GM21717 (cell line): ENCODE measurements around the gene FABP2.
A peak's percentile ranks its signal among the peaks of the same experiment; 100 is the strongest.
"Not testable (repeated sequence)": the region's sequence is repeated elsewhere in the genome, so short reads cannot be mapped to it uniquely, and the experiment has no call there.

Source experiments
- ATAC-seq: cut with Tn5 transposase; IDR thresholded peaks from one replicate; pipeline ENCODE4 v1.9.1; 2021; ENCODE audit warnings: mild to moderate bottlenecking, moderate library complexity; ENCODE audit not compliant: unreplicated experiment

FABP2 gene

DNA sequence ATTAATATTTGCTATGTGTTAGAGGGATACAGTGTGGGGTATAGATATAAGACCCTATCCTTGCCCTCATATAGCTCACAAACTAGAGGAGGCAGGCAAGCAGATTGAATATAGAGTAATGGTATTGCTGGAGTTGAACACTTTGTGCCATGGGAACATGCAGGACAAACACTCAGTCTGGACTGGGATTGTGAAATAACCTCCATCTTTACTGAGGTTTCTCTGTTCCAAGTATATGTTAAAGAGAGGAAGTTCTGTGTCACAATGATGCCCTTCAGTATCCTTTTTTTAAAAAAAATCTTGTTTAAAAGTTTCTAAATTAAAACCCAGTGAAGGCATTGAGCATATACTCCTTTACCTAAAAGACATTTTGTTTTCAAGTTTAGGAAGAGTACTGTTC, 8.7 kb downstream of the FABP2 start:
- ATAC-seq, result no peak

DNA sequence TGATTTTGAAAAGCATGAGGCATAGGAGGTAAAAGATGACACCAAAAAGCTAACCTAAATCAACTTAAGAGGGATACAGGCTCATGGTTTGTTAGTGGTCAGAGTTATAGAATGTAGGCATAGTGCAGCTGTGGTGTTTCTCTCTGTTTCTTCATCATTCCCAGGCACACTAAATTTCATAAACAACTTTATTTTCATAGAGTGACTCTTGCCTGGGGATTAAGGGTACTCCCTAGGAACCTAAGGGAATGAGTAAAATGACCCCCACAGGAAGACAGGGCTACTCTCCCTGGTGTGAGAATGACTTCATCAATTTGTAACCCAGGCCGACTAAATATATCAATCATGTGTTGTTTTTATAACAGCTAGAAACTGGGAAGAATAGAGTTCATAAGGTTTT, 11.1 kb downstream of the FABP2 start:
- ATAC-seq, result no peak

DNA sequence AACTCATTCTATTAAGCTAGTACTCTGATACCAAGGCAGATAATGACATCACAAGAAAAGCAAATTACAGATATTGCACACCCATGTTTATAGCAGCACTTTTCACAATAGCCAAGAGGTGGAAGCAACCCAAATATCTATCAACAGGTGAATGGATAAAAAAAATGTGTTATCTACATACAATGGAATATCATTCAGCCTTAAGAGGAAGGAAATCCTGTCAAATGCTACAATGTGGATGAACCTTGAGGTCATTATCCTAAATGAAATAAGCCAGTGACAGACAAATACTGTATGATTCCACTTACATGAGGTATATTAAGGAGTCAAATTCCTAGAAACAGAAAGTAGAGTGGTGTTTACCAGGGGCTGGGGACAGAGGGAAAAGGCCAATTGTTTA, 14.3 kb downstream of the FABP2 start:
- no peak for ATAC-seq

DNA sequence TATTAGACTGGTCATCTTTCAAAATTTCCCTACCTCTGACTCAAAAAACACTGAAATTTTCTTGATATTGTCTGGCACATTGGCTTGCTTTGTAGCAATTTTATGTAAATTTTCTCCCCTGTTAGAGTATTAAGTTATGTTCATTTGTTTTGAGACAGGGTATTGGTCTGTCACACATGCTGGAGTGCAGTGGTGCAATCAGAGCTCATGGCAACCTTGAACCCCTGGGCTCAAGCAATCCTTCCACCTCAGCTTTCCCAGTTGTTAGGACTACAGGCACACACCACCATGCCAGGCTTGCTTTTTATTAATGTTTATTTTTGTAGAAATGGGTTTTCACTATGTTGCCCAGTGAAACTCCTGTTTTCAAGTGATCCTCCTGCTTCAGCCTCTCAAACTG, 17.5 kb downstream of the FABP2 start:
- no peak for ATAC-seq

DNA sequence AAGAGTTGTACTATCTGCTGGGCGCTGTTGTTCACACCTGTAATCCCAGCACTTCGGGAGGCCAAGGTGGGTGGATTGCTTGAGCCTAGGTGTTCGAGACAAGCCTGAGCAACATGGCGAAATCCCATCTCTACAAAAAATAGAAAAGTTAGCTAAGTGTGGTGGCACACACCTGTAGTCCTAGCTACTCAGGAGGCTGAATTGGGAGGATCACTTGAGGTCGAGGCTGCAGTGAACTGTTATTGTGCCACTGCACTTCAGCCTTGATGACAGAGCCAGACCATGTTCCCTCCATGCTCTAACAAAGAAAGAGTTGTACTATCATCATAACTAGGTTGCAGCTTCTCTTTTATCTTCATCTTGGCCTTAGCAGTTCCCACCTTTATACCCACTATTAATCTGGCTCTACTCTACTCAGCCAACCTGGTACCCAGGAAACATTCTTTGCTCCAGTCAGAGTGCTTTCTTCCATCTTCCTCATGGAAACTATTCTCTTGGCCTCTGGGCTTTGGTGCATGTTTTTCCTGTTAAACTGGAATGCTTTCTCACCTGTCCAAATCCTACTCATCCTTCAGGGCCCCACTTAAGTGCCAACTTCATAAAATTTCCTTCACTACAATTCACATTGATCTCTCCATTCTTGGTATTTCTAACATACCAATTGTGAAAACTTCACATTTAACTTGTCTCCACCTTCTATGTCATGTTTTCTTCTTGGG, 18.2 kb downstream of the FABP2 start:
- no peak for ATAC-seq

DNA sequence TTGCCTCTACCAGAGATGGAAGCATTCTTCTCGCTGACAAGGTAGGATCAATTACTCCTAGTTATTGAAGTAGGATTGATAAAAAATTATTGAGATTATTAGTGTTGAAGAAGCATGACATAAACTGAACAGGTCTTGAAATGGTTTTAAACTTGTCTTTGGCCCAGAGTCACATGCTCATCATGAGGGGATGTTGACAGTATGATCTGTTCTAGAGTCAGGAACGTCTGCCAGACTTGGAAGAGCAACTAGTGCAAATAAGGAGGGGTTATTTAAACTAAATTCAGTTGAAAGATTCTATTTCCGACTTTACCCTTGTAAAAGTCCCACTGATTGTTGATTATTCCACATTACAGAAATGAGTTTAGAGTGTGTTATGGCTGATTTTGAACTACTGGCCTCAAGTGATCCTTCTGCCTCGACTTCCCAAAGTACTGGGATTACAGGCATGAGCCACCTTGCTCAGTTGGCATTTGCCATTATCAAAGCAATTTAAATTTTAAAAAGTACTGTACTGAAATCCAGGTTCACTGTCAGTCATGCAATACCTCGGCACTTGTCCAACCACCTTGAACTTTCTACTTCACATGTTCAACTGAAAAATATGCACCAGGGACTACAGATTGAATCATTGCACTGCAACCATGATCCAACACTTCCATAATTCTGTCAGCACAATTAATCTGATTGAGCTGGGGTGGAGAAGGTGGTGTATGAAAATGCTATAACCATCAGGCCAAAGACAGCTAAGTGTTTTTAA, 19.7 kb downstream of the FABP2 start:
- no peak for ATAC-seq

DNA sequence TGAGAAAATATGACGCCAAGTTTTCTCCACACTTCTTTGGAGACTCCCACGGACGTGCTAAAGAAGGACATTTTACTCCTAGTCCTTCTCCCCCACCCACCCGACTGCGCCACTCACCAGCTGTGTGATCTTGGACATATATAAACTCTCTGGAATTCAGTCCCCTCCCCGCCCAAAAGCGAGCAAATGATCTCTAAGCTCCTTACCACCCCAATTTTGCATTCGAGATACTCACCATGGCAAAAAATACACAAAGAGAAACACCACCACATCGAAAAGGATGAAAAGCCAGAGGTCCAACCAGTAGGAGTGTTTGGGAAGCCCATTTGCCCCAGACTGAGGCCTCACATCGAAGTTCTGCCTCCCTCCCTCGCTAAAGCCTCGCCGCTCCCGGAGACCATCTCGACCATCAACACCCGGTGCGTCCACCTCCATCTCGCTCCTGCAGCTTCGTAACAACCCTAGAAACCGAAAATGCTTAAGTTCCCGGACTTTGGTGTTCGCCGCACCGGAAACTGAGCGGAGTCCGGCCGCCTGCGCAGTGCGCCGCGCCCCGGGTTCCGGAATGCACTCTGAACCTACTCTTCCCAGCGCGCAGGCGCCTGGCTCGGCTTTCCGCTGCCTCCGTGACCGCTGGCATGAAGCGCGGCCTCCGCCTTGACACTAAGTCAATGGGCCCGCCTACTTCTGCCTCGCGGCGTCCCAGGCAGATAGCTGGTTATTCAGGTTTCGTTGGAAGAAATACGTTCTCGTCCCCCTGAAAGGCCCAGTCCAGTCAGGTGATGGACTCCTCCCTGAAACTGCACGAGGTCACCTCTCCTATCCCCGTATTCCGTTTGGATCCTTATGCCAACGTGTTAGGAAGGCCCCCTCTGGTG, 21.6 kb downstream of the FABP2 start:
- ATAC-seq, result peak; percentile 96

DNA sequence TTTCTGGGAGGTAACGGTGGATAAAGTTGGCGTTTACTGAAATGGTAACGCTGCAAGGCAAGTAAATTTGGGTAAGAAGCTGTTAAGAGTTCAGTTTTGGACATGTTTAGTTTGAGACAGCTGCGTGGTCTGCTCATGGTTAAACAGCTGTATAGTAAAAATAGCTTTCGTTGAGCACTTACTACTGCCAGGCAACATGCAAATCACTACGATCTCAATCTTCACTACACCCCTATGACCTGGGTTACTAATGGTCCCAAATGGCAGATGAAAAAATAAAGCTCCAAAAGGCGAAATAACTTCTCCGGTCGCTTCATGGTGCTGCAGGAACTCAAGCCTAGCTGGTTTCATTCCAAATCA, 22.2 kb downstream of the FABP2 start:
- ATAC-seq, result peak; percentile 64

DNA sequence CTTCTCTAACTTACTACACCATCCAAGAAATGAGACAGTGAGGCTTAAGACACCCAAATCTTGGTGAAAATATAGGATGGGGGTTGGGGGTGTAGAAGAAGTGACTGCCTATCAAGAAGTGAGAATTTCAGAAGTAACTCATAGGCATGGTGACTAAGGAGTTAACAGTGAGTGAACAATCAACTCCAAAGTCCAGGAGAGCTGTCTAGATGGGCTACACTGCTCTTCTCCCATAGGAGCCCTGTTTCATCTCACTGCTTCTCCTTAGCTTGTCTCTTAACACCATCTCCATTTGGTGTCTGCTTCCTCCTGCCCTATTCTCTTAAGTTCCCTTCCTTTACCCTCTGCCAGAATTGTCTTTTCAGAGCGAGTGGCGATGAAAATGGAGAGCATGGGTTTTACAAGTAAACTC, 22.7 kb downstream of the FABP2 start:
- ATAC-seq, result no peak

DNA sequence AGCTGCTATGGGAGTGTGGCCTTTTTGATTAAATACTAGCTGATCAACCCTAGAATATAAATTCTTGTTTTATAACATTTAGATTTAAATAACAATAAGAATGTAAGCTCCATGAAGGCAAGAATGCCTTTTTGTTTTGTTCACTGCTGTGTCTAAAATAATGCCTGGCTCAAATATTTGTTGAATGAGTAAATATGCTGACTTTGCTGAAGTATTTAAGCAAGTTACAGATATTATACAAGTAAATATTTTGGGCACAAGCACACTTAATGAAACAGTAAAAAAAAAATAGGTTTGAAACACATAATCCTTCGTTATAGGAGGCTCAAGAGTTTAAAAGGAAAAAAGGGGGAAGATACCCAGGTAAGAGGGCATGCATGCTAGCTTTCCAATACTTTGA, 24.1 kb downstream of the FABP2 start:
- ATAC-seq, result no peak

DNA sequence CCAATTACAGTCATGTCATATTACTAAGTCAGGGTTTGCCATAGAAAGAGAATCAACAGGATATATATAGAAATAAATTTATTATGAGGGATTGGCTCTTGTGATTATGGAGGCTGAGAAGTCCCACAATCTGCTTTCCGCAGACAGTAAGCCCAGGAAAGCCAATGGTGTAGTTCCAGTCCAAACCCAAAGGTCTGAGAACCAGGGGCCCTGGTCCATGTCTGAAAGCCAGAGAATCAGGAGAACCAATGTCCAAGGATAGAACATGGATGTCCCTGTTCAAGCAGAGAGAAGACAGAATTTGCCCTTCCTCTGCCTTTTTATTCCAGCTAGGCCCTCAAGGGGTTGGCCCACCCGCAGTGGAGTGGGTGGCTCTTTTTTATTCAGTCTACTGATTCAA, 25.6 kb downstream of the FABP2 start:
- no peak for ATAC-seq

DNA sequence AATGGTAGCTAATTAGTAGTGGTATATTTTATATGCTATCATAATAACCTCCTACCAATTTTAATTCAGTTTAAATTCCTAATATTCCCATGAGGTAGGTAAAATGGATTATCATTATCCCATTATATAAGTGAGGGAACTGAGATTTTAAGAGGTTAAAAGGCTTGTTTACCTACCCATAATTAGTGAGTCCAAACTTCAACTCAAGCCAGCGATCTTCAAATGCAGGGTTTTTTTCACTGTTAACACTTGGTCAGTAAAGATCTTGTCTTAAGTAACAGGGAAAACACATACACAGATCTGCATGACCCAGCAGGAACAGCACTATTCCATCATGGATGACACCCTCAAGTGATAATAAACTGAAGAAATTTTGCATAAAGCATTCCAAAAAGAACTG, 31.3 kb downstream of the FABP2 start:
- ATAC-seq, result no peak

DNA sequence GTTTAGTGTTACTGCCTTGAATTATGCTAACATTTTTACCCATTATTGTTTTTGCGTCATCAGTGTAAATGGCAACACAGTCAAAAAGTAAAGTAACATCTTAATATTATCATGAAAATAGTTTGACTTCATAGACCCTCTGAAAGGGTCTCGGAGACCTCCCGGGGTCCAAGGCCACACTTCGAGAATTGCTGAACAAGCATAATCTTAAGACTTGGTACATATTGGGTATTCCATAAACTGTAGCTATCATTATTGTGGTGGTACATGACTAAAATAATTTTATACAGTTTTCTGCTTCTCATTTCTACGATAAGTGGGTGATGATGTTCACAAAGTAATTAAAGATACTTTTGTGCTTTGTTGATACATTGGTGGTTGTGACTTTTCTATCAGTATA, 32.6 kb downstream of the FABP2 start:
- ATAC-seq, result no peak

DNA sequence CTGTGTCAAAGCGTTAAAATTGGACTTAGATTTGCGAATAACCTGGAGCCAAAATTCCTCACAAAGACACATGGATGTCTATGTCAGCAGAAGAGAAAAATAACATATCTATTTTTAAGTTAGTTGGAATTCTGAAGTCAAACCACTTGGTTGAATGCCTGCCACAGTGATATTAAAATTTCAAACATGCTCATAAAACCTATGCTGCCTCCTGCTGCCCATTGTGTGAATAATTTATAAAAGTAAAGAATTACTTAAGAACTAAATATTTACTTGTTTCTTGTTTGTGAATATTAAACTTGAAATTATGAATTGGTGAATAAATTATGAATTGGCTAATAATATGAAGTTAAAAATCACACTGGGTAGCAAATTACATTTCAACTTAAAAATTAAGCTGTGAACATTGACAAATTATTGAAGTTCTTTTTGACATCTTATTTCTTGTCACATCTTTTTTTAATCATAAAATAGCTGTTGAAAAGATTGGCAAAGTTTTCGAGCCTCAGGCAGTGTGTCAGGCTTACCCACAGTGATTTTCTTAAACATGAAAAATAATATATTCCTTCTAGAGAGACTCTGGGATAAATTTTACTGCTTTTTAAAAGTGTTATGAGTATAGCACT, 35.4 kb downstream of the FABP2 start:
- ATAC-seq, result no peak

DNA sequence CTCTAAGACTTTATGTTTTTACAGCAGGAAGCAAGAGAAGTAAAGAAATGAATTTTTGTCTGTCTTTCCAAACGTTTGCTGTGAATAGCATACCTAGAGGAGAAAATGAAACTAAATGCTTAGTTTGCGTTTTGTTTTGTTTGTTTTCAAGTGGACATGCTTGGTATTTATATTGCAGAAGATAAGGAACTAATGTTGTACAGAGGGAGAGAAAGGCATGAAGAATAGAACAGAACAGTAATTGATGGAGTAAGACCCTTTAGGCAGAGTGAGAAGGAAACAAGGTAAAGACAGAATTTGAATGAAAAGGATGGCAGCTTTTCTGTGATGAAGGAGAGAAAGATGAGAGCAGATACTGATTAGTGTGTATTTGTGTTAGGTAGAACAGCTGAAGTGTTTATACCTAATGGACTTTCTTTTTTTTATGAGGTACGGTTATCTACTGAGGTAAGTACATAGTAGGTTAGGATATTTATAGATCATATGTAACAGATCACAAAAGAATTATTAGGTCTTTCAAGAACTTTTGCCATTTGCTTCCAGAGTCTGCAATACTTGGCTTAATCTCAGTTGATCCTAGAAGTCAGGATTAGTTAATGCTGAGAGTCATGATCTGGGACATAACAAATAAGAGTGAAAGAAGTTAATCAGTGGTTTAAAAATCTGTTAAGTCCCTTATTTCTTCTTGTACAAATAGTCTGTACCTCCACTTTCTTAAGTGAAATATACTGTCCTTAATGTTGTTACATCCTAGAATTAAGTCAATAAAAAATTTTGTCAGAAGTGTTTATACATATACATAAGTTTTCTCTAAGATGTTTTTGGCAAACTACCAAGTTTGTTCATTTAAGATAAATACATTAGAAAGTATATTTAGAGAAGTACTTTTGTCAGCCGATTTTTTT, 36.8 kb downstream of the FABP2 start:
- peak; percentile 83 for ATAC-seq

DNA sequence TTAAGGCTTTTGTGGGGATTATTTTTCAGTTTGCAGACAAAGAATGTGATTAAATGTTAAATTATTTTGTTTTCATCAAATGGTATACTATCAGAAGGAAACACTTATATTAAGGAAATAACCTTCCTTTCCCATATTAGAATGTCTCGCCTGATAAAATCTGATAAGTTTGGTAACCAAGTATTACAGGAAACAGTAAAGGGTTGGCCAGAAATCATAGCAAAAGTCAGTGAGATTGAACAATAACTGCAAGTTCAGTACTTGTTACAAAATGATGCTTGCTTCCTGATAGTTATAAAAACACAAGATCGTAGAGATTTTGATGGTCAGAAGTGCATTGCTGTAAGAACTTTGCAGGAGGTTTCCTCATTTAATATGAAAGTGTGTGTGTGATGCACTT, 40.5 kb downstream of the FABP2 start:
- ATAC-seq, result no peak

DNA sequence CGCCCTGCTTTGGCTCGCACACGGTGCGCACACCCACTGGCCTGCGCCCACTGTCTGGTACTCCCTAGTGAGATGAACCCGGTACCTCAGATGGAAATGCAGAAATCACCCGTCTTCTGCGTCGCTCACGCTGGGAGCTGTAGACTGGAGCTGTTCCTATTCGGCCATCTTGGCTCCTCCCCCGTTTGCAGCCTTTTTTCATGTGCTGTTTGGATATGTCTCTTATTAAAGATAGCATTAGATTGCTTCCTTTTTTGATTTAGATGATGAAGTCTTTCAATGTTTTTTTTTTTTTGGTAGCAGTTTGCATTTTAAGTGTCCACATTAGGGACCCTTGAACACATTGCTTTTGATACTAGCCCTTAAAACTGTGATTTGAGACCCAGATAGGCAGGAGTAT, 42.0 kb downstream of the FABP2 start:
- ATAC-seq, result not testable (repeated sequence)

DNA sequence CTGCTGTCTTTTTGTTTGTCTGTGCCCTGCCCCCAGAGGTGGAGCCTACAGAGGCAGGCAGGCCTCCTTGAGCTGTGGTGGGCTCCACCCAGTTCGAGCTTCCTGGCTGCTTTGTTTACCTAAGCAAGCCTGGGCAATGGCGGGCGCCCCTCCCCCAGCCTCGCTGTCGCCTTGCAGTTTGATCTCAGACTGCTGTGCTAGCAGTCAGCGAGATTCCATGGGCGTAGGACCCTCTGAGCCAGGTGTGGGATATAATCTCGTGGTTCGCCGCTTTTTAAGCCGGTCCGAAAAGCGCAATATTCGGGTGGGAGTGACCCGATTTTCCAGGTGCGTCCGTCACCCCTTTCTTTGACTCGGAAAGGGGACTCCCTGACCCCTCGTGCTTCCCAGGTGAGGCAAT, 42.4 kb downstream of the FABP2 start:
- ATAC-seq, result not testable (repeated sequence)

DNA sequence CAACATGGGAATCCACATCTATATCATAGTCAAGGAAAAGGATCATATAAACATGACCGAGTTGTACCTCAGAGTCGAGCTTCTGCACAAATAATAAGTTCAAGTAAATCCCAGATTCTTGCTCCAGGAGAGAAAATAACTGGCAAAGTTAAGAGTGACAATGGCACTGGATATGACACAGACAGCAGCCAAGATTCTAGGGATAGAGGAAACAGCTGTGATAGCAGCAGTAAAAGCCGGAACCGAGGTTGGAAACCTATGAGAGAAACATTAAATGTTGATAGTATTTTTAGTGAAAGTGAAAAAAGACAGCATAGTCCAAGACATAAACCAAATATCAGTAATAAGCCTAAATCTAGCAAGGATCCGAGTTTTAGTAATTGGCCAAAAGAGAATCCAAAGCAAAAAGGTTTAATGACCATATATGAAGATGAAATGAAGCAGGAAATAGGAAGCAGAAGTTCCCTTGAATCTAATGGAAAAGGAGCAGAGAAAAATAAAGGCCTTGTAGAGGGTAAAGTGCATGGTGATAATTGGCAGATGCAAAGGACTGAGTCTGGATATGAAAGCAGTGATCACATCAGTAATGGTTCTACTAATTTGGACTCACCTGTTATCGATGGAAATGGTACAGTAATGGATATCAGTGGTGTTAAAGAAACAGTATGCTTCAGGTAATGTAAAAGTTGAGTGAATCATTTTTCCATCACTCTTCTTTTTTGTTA, 50.4 kb downstream of the FABP2 start:
- no peak for ATAC-seq

DNA sequence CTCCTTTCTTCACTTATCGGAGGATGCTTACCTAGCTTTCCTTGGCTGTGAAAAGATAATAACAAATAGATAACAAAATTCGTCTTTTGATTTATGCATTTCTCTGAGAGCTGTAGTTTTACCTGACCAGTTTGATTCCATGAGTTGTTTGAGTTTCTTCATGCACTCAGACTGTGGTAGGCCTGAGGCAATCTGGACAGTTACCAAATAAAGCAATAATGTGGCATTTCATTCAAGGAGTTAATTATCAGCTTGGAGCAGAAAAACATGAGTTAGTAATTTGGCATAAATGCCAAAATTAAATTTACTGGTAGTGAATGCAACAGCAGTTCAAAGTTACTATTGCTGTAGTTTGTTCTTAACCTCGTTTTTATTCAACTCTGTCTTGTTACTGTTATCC, 53.5 kb downstream of the FABP2 start:
- ATAC-seq, result no peak
